Glomerular endothelial cell (primary cell): ENCODE data around the gene RAB18. TPM values are rescaled to one million over a fixed set of nuclear protein-coding genes. Genes with fewer than 3 reads are reported as not detected.
"Not testable (repeated sequence)": the region's sequence is repeated elsewhere in the genome, so short reads cannot be mapped to it uniquely, and the experiment has no call there.

Source experiments
- DNase-seq: peaks from one replicate; pipeline ENCODE4 v3.0.0-alpha.2; 2011; ENCODE audit warnings: low read depth, low spot score; ENCODE audit errors: extremely low read depth
- total RNA-seq: library from RNA; depleted of rRNA; stranded (reverse); fragments of >200 nt; gene quantifications from 2 replicates; pipeline ENCODE4 v1.2.3, GENCODE V29; 2015

RAB18 gene
- total RNA-seq, 1 donor from 2014 or later = 44.8 TPM

GRCh38 chr10:27541796-27542729, 38.0 kb downstream of the RAB18 start:
- DNase-seq = no peak

GRCh38 chr10:27542812-27543211, 38.7 kb downstream of the RAB18 start:
- DNase-seq = no peak

GRCh38 chr10:27547047-27547446, 42.9 kb downstream of the RAB18 start:
- DNase-seq = no peak

GRCh38 chr10:27547482-27547881, 43.4 kb downstream of the RAB18 start:
- DNase-seq = no peak

- DNase-seq = no peak
Observed at GRCh38 chr10:27550823-27551222, 46.7 kb downstream of the RAB18 start.

- peak; percentile 31 for DNase-seq
Observed at GRCh38 chr10:27558612-27559020, 54.5 kb downstream of the RAB18 start.

GRCh38 chr10:27561334-27561733, 57.2 kb downstream of the RAB18 start:
- no peak for DNase-seq

- no peak for DNase-seq
Observed at GRCh38 chr10:27564398-27564797, 60.3 kb downstream of the RAB18 start.

GRCh38 chr10:27564880-27565279, 60.8 kb downstream of the RAB18 start:
- no peak for DNase-seq

- DNase-seq = no peak
Observed at GRCh38 chr10:27568196-27569175, 64.4 kb downstream of the RAB18 start.

- no peak for DNase-seq
Observed at GRCh38 chr10:27569946-27570345, 65.8 kb downstream of the RAB18 start.

GRCh38 chr10:27577038-27577437, 72.9 kb downstream of the RAB18 start:
- not testable (repeated sequence) for DNase-seq

GRCh38 chr10:27578316-27578715, 74.2 kb downstream of the RAB18 start:
- no peak for DNase-seq

- DNase-seq = no peak
Observed at GRCh38 chr10:27581225-27581624, 77.1 kb downstream of the RAB18 start.

GRCh38 chr10:27584302-27584701, 80.2 kb downstream of the RAB18 start:
- DNase-seq = no peak

Other genes with a start within 250 kb of the RAB18 start
- gene MKX, start 241.5 kb downstream of the RAB18 start, total RNA-seq = 0.19 TPM in 1 of 2 replicates, not detected in the other